Peyer's patch (tissue), 4 donors: ENCODE data around the gene APOA1. TPM values are rescaled to one million over a fixed set of nuclear protein-coding genes. Genes with fewer than 3 reads are reported as not detected.

Experiments used
- DNase-seq, 3 donors: peaks; one replicate each; pipeline ENCODE4 v3.0.0-alpha.2; 2017 to 2019
- H3K27ac ChIP-seq, 4 donors: fragments of 200-600 bp; sonication (generic); one replicate each; pipeline ENCODE4 v1.5.1; 2016 to 2019
- H3K27me3 ChIP-seq, 2 donors: fragments of 200-600 bp; sonication (generic); one replicate each; pipeline ENCODE4 v1.5.1; 2019
- H3K36me3 ChIP-seq, 3 donors: fragments of 200-600 bp; sonication (generic); one replicate each; pipeline ENCODE4 v1.5.1; 2016 to 2019
- H3K4me1 ChIP-seq, 4 donors: fragments of 200-600 bp; sonication (generic); one replicate each; pipeline ENCODE4 v1.5.1; 2016 to 2019
- H3K4me3 ChIP-seq, 4 donors: fragments of 200-600 bp; sonication (generic); 1 replicate in 3 of 4; 2 replicates in 1 of 4; pipeline ENCODE4 v1.5.1; 2016 to 2019; ENCODE audit warnings: mild to moderate bottlenecking in 1 of 4
- H3K9me3 ChIP-seq, 4 donors: fragments of 200-600 bp; sonication (generic); one replicate each; pipeline ENCODE4 v1.5.1; 2016 to 2019; ENCODE audit warnings: mild to moderate bottlenecking in 1 of 4
- POLR2A ChIP-seq, 2 donors: fragments of 450-650 bp; IDR thresholded peaks; one replicate each; pipeline ENCODE4 v1.5.1; 2017; ENCODE audit warnings: antibody characterized with exemption in 2 of 2, mild to moderate bottlenecking in 2 of 2, moderate library complexity in 2 of 2
- total RNA-seq, 4 donors: library from RNA; depleted of rRNA; stranded (reverse); fragments of >200 nt; gene quantifications; one replicate each; pipeline ENCODE4 v1.1.0, GENCODE V29; 2016
- TF ChIP-seq, protein P1 (sequence below), 6 experiments: fragments of 450-650 bp in 4 of 6; fragments of 200-600 bp in 2 of 6; sonication (generic) in 1 of 6; IDR thresholded peaks; one replicate each; pipeline ENCODE4 v1.5.1; 2017 to 2019; ENCODE audit warnings: antibody characterized with exemption in 6 of 6, mild to moderate bottlenecking in 3 of 6, moderate library complexity in 1 of 6

The APOA1 gene
- total RNA-seq, 4 donors from 2014 or later: 42.9 to 6,445 (median 3,046) TPM

DNA sequence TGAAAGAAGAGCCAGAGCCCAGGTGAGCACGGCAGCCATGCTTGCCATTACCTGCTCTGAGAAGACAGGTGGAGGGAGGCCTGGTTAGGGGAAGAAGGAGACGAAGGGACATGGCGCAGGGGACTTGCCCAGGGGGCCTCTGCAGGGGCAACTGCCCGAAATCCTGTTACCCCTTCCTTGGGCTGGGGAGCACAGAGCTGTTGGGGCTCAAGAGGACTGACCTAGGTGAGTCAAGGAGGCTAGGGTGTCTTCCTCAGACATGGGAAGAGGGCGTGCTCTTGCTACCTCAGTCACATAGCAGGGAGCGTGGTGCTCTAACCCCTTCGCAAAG, 45.6 kb downstream of the APOA1 start, which contains the start of gene APOA5:
APOA5 (minus strand) TSS at position 67 of the 331 bp plus-strand sequence; CDS start at position 48, 19 bp downstream.
- Histone ChIP-seq H3K27me3 (no peaks in the 10 kb centered on the region), H3K27ac (no peak within 1 kb of the TSS), H3K4me1 (peaks cover 0 to 11% (median 5%) of the 10 kb centered on the region in 4 donors), H3K36me3 (no peaks in the 10 kb centered on the region), H3K9me3 (no peaks in the 10 kb centered on the region), H3K4me3 (peak within 1 kb of the TSS in 3 of 4 donors; percentile 13 to 36 (median 15))
- no peak for DNase-seq
- TF ChIP-seq, protein P1, sequence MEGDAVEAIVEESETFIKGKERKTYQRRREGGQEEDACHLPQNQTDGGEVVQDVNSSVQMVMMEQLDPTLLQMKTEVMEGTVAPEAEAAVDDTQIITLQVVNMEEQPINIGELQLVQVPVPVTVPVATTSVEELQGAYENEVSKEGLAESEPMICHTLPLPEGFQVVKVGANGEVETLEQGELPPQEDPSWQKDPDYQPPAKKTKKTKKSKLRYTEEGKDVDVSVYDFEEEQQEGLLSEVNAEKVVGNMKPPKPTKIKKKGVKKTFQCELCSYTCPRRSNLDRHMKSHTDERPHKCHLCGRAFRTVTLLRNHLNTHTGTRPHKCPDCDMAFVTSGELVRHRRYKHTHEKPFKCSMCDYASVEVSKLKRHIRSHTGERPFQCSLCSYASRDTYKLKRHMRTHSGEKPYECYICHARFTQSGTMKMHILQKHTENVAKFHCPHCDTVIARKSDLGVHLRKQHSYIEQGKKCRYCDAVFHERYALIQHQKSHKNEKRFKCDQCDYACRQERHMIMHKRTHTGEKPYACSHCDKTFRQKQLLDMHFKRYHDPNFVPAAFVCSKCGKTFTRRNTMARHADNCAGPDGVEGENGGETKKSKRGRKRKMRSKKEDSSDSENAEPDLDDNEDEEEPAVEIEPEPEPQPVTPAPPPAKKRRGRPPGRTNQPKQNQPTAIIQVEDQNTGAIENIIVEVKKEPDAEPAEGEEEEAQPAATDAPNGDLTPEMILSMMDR (IDR thresholded peaks at IDR 0.05): no peak
- TF ChIP-seq POLR2A (IDR thresholded peaks at IDR 0.05): no peak

DNA sequence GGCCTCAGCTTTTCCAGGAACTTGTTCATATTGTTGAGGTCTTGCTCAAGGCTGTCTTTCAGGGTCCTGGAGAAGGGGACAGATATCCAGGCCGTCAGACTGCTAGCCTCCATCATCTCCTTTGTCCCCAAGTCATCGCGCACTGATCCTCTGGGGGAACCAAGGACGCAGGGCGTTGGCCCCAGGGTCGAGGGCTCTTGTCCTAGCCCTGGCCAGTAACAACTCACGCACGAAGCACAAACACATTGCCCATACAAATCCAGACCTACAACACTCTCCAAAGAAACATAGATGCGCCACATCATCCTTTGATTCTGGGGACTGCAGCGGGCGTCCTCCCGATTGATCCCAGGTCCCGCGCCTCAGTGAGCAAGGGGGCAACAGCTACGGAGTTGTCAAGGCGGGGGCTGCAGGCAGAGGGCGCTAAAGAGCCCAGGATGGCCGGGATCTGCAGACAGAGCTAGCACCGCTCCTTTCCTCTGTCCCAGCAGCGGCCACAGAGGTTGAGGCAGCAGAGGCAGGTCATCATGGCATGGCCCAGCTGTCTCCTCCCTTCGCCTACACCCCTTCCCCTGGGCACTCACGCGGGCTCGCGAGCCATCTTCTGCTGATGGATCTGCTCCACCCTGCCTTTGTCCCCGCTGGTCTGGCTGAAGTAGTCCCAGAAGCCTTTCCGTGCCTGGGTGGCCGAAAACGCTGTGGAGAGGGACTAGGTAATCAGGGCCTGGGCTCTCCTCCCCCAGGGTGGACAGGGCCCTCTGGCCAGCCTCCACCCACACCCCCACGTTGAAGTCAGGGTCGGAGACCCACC, 46.2 kb downstream of the APOA1 start:
- peaks cover 0 to 16% (median 6%) of the 10 kb centered on the region in 4 donors for H3K4me1 ChIP-seq
- peaks cover 0 to 4% (median 0%) of the 10 kb centered on the region in 3 donors for H3K36me3 ChIP-seq
- DNase-seq: peak; percentile 70 to 90 (median 86)
- no peaks in the 10 kb centered on the region for H3K27me3 ChIP-seq
- H3K27ac ChIP-seq: no peak overlapping the region
- H3K4me3 ChIP-seq: peak overlapping the region in 3 of 4 donors; percentile 13 to 36 (median 15)
- TF ChIP-seq, protein P1 (IDR thresholded peaks at IDR 0.05): peak; percentile 59 to 96 (median 94)
- no peak for TF ChIP-seq POLR2A (IDR thresholded peaks at IDR 0.05)
- no peaks in the 10 kb centered on the region for H3K9me3 ChIP-seq

DNA sequence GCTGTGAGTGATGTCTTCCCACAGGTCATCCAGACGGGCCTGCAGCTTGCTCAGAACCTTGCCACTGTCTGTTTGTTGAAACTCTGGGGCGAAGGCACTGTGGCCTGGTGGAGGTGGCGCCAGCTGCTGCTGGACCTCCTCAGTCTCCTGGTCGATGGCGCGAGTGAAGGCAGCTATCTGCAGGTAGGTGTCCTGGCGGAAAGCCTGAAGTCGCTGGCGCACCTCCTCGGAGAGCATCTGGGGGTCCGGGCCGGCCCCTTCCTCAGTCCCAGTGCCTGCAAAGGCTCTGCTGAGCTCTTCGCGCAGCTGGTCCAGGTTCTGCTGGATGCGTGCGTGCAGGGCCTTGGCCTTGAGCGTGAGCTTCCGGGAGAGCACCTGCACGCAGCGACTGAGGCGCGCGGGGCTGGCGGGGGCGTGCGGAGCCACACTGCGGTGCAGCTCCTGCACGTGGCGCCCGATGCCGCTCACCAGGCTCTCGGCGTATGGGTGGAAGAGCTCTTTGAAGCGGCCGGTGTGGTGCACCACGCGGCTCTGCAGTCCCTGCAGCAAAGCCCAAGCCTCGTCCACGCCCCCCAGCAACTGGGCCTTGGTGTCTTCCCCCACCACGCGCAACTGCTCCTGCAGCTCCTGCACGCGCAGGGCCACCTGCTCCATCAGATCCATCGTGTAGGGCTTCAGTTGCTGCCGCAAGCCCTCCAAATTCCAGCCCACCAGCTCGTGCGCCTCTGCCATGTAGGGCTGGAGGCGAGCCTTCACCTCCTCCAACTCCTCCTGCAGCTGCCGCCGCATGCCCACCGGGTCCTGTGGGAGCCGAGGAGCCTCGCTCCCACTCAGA, 47.0 kb downstream of the APOA1 start:
- Histone ChIP-seq H3K4me3 (no peak overlapping the region), H3K36me3 (peaks cover 0 to 12% (median 0%) of the 10 kb centered on the region in 3 donors), H3K9me3 (no peaks in the 10 kb centered on the region), H3K27me3 (no peaks in the 10 kb centered on the region), H3K27ac (no peak overlapping the region), H3K4me1 (peaks cover 0 to 20% (median 6%) of the 10 kb centered on the region in 4 donors)
- TF ChIP-seq, protein P1 (IDR thresholded peaks at IDR 0.05): no peak
- no peak for TF ChIP-seq POLR2A (IDR thresholded peaks at IDR 0.05)
- DNase-seq: no peak

DNA sequence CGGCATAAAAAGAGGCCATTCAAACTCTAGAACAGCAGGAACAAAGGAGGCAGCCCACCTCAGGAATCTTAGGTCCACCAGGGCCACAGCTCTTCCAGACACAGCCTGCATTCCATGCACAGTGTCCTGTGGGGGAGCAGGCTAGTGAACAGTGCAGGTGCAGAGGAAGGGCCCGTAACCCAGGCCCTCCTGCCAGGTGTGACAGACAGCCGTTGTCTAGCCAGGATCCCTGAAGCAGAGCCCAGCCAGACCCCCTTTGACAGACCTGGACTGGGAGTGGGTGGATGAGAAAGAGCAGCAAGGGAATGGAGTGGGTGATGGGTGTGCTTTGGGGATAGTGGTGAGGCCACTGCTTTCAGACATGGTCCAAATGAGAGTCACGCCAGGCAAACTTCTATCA, 48.4 kb downstream of the APOA1 start:
- H3K36me3 ChIP-seq: peaks cover 0 to 26% (median 0%) of the 10 kb centered on the region in 3 donors
- no peak for DNase-seq
- no peak overlapping the region for H3K27ac ChIP-seq
- peaks cover 0 to 20% (median 6%) of the 10 kb centered on the region in 4 donors for H3K4me1 ChIP-seq
- H3K9me3 ChIP-seq: no peaks in the 10 kb centered on the region
- no peak for TF ChIP-seq POLR2A (IDR thresholded peaks at IDR 0.05)
- TF ChIP-seq, protein P1 (IDR thresholded peaks at IDR 0.05): no peak
- no peaks in the 10 kb centered on the region for H3K27me3 ChIP-seq
- H3K4me3 ChIP-seq: peak overlapping the region in 1 of 4 donors; percentile 98

DNA sequence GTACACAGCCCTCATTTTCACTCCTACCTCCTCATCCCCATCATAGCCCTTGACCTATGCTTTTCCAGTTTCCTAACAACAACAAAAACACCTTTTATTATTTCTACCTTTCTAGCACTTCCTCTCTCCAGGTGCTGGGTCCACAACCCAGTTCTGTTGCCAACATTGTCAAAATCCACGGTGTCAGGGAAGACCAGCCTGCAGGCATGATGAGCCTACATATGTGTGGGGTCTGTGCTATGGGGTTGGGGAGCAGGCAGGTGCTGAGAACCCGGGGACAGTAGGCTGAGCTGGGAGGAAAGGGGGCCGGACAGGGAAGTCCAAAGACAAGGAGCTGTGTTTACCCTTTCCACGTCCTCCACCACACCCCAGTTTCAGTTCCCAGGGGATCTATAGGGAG, 48.9 kb downstream of the APOA1 start:
- peaks cover 0 to 31% (median 0%) of the 10 kb centered on the region in 3 donors for H3K36me3 ChIP-seq
- TF ChIP-seq, protein P1 (IDR thresholded peaks at IDR 0.05): no peak
- TF ChIP-seq POLR2A (IDR thresholded peaks at IDR 0.05): no peak
- H3K4me3 ChIP-seq: peak overlapping the region; percentile 79 to 100 (median 94)
- no peaks in the 10 kb centered on the region for H3K27me3 ChIP-seq
- H3K27ac ChIP-seq: peak overlapping the region; percentile 83 to 94 (median 87)
- no peaks in the 10 kb centered on the region for H3K9me3 ChIP-seq
- H3K4me1 ChIP-seq: peaks cover 0 to 20% (median 6%) of the 10 kb centered on the region in 4 donors
- DNase-seq: no peak
